Activated CD8-positive, alpha-beta memory T cell treated with anti-CD3 and anti-CD28 coated beads for 48 hours (primary cell): Measurements from ENCODE around the gene AVPI1.

Experiments used
- DNase-seq, 3 experiments: peaks; one replicate each; pipeline ENCODE4 v3.0.0-alpha.2; 2020; ENCODE audit warnings: low read depth in 2 of 3, low spot score in 2 of 3

Gene AVPI1, protein sequence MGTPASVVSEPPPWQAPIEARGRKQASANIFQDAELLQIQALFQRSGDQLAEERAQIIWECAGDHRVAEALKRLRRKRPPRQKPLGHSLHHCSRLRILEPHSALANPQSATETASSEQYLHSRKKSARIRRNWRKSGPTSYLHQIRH

GRCh38 chr10:97686962-97687784 lies at the start of gene AVPI1:
Gene AVPI1 (minus strand): TSS chr10:97687241. CDS start chr10:97679905, 7,336 bp downstream.
- DNase-seq, result peak; percentile 83 to 91 (median 85)

- DNase-seq, result no peak
Observed at GRCh38 chr10:97736403-97736901, 49.4 kb upstream of the AVPI1 start.

DNA sequence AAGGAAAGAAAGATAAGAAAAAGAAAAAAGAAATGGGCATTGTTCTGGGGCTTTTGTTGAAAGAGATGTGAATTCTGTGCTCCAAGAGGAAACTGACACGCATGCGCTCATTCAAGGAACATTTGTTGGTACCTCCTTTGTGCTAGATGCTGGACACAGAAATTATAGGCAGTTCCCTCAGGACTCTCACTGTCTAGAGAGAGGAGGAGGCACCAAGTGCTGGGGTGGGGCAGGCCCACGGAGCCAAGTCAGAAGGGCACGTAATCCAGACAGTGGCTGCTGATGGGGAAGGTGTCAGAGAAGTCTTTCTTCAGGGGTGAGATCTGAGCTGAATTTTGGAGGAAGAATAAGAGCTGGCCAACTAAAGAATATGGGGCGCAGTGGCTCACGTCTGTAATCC lies 47.0 kb upstream of the AVPI1 start:
- DNase-seq, result no peak

DNA sequence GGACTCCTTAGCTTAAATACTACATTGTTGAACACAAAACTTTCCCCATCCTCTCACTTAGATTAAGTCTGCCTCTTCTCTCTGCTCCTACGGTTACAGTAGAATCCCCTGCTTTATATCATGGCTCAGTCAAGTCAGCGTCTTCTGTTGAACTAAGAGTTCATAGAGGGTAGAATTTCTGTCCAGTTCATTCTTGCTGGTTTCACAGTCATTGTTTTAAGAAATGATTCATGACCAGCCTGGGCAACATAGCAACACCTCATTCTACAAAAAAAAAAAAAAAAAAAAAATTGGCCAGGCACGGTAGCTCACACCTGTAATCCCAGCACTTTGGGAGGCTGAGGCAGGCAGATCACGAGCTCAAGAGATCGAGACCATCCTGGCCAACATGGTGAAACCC lies 46.2 kb upstream of the AVPI1 start:
- DNase-seq, result no peak

GRCh38 chr10:97732052-97732359 lies 45.0 kb upstream of the AVPI1 start:
- DNase-seq, result no peak

DNA sequence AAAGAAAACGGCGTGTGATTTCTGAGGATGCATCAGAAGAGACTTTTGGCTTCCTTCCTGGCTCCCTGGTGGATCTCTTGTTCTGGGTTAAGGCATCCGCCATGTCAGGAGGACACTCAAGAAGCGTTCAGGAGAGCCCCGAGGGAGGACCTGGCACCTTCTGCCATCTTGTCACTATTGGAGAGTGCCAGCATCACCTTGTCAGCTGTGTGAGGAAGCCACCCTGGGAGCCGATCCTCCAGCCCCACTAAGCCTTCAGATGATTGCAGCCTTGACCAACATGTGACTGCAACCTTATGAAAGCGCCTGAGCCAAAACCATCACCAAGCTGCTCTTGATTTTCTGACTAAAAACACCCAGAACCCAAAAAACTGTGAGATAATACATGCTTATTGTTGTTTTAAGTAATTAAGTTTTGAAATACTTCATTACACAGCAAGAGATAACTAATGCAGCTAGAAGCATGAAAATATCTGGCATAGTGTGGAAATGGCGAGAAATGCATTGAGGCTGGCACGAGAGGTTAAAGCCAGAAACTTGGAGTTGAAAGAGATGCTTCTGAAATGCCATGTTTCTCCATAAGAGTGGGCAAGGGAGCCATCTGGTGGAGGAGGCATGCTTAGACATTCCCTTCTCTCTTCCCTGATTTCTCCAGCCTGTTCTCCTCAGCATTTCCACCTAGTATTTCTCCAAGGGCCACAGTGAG lies 44.5 kb upstream of the AVPI1 start:
- no peak for DNase-seq

DNA sequence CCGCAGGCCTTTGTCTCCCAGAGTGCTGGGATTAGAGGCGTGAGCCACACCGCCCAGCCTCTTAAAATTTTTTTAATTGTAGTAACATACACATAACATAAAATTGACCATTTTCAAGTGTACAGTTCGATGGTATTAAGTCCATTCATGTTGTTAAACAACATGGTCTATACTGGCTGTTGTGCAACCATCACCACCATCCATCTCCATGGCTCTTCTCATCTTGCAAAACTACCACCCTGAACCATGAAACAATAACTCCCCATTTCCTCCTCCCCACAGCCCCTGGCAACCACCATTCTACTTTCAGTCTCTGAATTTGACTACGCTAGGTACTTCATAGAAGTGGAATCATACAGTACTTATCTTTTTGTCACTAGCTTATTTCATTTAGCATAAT lies 42.0 kb upstream of the AVPI1 start:
- no peak for DNase-seq

- no peak for DNase-seq
Observed at GRCh38 chr10:97726636-97727178, 39.7 kb upstream of the AVPI1 start.

DNA sequence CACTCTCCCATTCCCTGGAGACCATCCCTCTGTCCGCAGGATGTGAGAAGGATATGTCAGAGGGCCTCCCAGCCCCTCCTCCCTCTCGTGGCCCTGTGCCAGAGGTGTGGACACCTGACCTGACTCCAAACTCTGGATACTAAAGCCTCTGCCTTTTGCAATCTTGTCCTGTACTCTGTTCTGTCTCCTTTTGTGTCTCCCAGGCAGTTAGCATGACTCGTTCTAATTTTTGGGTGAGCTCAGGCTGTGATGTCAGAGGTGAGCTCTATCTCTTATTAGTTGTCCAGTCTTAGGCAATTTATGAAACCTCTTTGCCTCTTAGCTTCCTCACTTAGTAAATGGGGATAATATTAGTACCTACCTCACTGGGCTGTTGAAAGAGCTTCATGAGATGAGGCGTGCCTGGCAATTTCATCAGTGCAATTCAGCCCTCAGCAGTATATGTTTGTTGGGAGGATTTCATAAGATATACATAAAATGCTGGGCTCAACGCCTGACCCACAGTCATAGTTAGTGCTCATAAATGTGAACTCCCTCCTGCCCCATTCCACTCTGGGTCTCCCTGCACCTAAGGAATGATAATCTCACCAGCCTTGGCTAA lies 37.4 kb upstream of the AVPI1 start:
- DNase-seq, result no peak

DNA sequence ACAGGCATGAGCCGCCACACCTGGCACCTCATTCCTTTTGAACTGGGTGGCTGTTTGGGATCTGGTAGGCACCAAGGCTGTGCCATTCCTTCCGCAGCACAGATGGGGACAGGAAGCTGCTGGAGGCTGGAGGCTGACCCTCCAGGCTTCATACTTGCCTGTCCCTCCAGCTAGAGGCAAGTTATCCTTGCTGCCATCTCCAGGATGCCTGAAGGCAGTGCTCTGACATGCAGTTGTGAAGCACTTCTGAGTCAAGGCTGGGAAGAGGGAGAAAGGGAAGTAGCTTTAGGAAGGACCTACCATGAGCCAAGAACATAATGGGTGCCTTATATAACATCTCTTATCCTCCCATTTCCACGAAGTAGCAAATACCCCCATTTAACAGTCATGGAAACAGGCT lies 36.0 kb upstream of the AVPI1 start:
- DNase-seq, result no peak

- DNase-seq, result no peak
Observed at GRCh38 chr10:97721871-97722780, 35.1 kb upstream of the AVPI1 start.

DNA sequence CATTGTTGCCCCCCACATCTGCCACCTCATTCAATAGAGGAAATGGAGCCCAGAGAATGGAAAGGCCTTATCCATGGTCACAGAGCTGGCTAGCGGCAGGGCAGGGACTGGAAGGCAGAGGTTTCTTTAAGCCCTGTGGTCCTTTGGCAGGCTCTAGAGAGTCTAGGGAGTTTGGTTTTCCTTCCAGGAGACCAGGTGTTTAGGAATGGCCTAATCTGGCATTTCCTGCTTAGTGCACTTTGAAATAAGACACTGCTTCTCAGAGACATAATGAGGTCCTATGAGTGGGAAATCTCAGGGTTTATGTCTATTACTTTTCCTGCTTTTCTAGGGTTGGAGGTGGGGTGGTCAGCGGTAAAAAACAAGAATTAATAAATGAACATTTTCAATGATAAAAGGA lies 32.6 kb upstream of the AVPI1 start:
- no peak for DNase-seq

DNA sequence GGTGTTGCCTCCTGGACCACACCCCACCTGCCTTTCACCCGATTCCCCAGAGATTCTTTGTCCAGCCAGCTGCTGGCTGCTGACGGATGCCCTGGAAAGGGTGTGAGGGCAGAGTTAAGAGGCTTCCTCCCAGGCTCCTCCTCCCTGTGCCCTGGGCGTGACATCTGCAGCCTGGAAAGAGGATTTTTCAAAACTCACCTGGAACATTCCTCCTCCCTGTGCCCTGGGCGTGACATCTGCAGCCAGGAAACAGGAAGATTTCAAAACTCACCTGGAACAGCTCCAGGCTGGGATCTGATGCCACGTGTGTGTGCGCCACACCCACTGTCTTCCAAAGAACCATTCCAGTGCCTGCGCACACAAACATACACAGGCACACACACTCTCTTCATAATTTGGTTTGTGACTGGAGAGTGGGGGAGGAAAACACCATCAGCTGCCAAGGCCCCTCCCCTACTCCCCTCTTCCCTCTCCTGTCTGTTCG lies 31.7 kb upstream of the AVPI1 start:
- no peak for DNase-seq

- no peak for DNase-seq
Observed at GRCh38 chr10:97718178-97718577, 31.1 kb upstream of the AVPI1 start.

DNA sequence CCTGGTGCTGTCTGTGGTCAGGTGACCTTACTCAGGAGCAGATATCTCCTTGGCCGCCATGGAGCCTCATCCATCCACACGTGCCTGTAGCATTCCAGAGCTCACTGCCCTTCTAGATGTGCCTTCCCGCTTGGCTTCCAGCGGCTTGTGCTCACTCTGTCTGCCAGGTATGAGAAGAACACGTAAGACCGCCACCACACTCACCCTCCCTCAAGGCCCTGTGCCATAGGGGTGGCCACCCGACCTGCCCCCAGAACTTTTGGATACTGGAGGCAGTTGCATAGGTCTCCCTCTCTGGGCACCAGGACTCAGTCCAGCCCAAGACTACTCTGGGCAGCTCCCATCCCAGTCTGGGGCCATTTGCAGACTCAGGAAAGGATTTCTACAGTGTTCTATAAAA lies 30.6 kb upstream of the AVPI1 start:
- no peak for DNase-seq

DNA sequence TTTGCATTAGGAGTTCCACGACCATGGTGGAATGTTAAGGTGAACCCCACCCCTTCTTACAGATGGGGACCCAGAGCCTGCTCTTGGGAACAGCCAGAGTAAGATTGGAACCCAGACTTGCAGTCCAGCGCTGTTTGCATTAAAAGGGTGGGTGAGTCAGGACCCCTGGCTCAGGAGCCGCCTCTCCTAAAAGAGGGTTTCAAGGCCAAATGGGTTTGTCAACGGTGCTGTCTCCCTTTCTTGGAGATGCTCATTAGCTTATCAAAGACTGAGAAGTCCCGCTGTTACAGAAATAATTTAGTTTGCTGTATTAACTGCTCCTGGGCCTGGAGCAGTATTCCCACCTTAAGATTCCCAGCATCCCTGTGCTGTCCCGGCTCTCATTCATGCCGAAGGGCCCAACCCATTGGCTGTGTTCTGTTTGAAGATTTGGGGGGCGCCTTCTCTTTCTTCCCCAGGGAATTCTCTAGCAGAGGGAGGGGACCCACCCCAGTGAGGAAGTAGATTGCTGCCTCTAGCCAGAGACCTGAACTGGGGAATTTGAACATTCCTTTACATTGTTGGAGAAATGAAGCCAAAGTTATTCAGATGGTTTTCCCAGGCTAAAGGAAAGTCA lies 28.3 kb upstream of the AVPI1 start:
- DNase-seq, result no peak

DNA sequence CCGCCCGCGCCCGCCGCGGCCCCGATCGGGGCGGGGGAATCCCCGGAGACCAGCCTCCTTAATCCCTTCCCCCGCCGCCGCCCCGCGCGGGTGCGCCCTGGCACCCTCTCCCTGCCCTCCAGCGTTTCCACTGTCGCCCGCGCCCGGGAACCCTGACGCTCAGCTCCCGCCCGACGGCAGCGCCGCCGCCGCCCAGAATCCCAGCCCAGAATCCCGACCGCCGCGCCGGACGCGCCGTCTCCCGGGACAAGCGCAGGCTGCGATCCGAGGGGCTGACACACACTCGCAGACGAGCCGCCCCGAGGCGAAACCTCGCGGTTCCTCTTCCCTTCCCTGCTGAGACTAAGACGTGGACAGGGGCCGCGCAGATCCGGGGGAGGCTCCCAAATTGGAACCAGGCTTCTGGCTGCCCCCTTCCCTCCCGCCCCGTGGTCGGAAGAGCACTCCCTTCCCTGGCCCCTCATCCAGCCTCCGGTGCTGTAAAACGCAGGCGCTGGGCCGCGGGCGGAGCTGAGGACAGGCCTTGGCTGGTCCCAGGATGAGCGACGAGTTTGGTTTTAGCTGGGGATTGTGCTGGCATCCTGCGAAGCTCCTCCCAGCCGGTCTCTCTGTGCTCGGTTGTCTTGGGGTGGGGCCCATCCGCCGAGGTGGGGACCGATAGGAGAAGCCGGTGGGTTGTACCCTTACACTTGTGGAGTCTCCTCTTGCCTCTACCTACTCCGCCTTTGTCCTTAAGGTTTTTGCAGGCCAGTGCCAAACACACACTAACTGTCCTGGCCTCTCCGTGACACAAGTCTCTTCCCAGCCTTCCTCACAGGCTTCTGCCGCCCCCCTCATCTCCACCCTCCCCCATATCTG lies 27.6 kb upstream of the AVPI1 start:
- peak in 1 of 3 experiments; percentile 14 for DNase-seq

- DNase-seq, result peak; percentile 22 to 27 (median 23)
Observed at GRCh38 chr10:97713826-97714400, 26.9 kb upstream of the AVPI1 start.
